Type B pancreatic cell (in vitro differentiated cells): Measurements from ENCODE around the gene NEK5. TPM values are rescaled to one million over a fixed set of nuclear protein-coding genes. Genes with fewer than 3 reads are reported as not detected.

ENCODE experiments used
- DNase-seq: peaks from one replicate; pipeline ENCODE4 v3.0.0; 2021; ENCODE audit warnings: mixed read lengths; ENCODE audit not compliant: unreplicated experiment; ENCODE audit errors: extremely low spot score
- H3K27ac Mint-ChIP-seq: 2 replicates; pipeline ENCODE4 v1.8.0; 2021; ENCODE audit warnings: mild to moderate bottlenecking, mixed read lengths
- H3K27me3 Mint-ChIP-seq: 2 replicates; pipeline ENCODE4 v1.8.0; 2021; ENCODE audit warnings: mixed read lengths
- H3K36me3 Mint-ChIP-seq: 2 replicates; pipeline ENCODE4 v1.8.0; 2021; ENCODE audit warnings: mixed read lengths
- H3K4me1 Mint-ChIP-seq: one replicate; pipeline ENCODE4 v1.8.0; 2021; ENCODE audit warnings: mixed read lengths; ENCODE audit not compliant: unreplicated experiment
- H3K4me3 Mint-ChIP-seq: 2 replicates; pipeline ENCODE4 v1.8.0; 2021; ENCODE audit warnings: mild to moderate bottlenecking, mixed read lengths
- H3K9me3 Mint-ChIP-seq: 2 replicates; pipeline ENCODE4 v1.8.0; 2021; ENCODE audit warnings: mixed read lengths
- total RNA-seq: library from RNA; stranded (reverse); gene quantifications from 2 replicates; pipeline ENCODE4 v1.2.1, GENCODE V29; 2021; ENCODE audit warnings: low replicate concordance
- TF ChIP-seq, protein P1 (sequence below): fragments of 200-600 bp; sonication (generic); conservative IDR thresholded peaks from 2 replicates; pipeline ENCODE4 v1.5.0; 2021; ENCODE audit warnings: antibody characterized with exemption, mild to moderate bottlenecking

NEK5 gene
- total RNA-seq, 1 donor from 2014 or later, result 5.2 TPM

DNA sequence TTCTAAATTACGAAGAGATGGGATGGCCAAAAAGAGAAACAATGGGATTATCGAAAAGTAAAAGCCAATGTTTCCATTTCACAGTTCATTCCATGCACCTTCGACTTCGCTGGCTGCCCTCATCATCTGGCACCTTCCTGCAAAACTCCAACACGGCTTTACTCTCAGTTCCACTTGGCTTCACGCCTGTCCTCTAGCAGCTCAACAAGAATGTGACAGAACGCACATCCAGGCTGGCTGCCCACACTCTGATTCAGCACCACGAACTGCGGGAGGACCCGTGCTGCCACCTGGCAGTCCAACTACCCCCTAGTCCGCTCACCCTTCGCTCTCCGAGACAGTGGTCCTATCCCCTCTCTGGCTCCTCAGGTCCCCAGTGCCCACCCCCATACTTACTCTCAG lies 129.4 kb downstream of the NEK5 start:
- Mint-ChIP-seq H3K4me3 (peak overlapping the region; percentile 50), H3K27me3 (no peaks in the 10 kb centered on the region), H3K4me1 (peaks cover 53% of the 10 kb centered on the region), H3K36me3 (no peaks in the 10 kb centered on the region), H3K9me3 (no peaks in the 10 kb centered on the region), H3K27ac (peak overlapping the region; percentile 73)
- TF ChIP-seq, protein P1, sequence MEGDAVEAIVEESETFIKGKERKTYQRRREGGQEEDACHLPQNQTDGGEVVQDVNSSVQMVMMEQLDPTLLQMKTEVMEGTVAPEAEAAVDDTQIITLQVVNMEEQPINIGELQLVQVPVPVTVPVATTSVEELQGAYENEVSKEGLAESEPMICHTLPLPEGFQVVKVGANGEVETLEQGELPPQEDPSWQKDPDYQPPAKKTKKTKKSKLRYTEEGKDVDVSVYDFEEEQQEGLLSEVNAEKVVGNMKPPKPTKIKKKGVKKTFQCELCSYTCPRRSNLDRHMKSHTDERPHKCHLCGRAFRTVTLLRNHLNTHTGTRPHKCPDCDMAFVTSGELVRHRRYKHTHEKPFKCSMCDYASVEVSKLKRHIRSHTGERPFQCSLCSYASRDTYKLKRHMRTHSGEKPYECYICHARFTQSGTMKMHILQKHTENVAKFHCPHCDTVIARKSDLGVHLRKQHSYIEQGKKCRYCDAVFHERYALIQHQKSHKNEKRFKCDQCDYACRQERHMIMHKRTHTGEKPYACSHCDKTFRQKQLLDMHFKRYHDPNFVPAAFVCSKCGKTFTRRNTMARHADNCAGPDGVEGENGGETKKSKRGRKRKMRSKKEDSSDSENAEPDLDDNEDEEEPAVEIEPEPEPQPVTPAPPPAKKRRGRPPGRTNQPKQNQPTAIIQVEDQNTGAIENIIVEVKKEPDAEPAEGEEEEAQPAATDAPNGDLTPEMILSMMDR, result no peak
- no peak for DNase-seq

DNA sequence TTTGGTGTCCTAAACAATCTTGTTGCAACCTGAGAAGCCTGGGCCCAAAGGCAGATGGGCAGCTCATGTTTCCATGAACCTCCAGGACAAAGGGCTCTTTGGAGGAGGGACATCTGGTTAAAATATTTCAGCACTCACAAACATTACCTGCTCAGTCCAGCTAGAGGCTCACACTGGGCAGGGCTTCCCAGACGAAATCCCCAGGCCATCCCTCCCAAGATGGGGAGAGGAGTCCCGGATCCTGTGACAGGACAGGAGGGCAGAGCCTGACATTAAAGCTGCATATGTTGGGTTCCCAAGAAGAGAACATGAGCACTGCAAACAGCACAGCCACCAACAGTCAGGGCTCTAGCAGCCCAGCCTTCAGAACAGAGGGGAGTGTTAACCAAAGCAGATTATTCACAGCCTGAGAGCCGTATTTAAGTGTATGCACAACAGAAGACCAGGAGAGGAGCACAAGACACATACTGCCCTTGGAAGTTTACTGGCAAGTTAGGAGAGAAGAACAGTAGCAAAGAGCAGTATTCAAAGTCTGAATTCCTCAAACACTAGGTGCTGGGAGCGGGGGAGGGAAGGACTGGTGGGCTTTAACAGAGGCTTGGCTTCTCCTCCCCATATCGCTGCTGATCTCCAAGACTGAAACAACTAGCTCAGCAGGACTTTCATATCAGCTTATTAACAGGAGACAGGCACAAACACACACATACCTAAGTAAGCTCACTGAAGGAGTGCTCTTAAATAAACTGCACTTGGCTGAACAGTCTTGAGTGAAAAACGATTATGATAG lies 130.0 kb downstream of the NEK5 start:
- H3K4me3 Mint-ChIP-seq, result peak overlapping the region; percentile 59
- no peaks in the 10 kb centered on the region for H3K36me3 Mint-ChIP-seq
- no peak for DNase-seq
- H3K27me3 Mint-ChIP-seq, result no peaks in the 10 kb centered on the region
- TF ChIP-seq, protein P1, result no peak
- peaks cover 51% of the 10 kb centered on the region for H3K4me1 Mint-ChIP-seq
- no peaks in the 10 kb centered on the region for H3K9me3 Mint-ChIP-seq
- H3K27ac Mint-ChIP-seq, result peak overlapping the region; percentile 77

DNA sequence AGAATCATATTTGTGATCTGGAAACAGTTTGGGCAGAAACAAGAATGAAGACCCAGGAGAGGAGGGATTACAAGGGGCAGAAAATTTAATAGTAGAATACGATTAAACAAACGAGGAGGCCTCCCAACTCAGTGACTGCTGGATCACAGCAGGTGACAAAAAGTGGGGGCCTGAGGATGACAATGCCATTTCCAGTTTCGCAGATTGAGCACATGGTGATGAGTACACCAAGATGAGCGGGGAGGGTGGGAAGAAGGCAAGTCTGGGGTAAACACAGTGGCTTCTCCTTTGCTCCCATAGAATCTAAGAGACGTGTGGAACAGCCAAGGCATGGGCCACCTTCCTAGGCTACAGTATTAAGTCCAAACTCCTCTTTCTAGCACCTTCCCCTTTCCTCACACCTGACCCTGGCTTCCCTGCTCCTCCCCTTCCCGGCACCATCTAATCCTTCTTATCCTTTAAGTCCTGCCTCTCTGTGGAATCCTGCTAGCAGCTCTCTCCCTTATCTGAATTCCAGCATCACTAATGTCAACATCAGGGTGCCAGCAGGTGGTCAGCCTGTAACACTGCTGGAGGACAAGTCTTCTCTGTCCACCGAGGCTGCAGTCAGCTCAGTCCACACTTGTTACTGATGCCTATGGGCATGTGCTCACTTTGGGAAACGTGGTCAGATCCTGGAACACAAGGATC lies 131.1 kb downstream of the NEK5 start:
- Mint-ChIP-seq H3K4me1 (peaks cover 47% of the 10 kb centered on the region), H3K9me3 (no peaks in the 10 kb centered on the region), H3K27ac (no peak overlapping the region), H3K27me3 (no peaks in the 10 kb centered on the region), H3K36me3 (no peaks in the 10 kb centered on the region), H3K4me3 (no peak overlapping the region)
- TF ChIP-seq, protein P1, result no peak
- no peak for DNase-seq

DNA sequence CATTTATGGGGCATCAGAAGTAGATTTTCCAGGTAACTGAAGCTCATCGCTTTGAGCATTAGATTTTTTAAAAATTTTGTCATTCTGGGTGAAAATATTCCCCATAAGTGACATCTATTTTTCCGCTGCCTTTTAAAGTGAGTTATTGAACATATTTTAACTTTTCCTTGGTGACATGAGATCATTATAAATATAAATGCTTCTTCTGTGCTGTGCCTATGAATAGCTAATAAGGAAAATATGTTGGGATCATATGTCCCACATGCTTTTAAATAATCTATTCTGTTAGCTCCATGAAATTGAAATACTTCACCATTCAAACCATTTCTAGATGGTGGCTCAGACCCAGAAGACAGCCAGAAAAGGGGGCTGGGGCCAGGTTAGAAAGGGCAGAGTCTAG lies 131.7 kb downstream of the NEK5 start:
- Mint-ChIP-seq H3K27me3 (no peaks in the 10 kb centered on the region), H3K4me3 (no peak overlapping the region), H3K27ac (no peak overlapping the region), H3K4me1 (peaks cover 47% of the 10 kb centered on the region), H3K9me3 (no peaks in the 10 kb centered on the region), H3K36me3 (no peaks in the 10 kb centered on the region)
- TF ChIP-seq, protein P1, result no peak
- DNase-seq, result no peak

DNA sequence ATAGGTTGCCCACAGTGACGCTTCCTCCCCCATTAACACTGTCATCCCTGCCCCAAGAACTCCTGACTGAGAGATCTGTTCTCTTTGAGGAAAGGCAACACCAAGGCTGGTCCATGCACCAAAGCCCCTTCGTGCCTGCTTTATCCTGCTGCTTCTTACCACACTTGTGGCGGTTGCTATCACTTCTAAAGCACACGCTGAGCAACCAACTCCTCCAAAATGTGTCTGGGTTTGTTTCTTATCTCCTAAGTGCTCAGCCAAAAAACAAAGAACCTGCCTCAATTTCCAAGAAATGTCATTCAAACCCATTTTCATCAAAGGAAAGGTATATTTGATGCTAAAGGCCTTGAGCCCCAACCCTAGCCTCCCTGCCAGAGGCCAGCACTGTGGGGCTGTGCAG lies 132.2 kb downstream of the NEK5 start:
- no peak for DNase-seq
- Mint-ChIP-seq H3K9me3 (no peaks in the 10 kb centered on the region), H3K27ac (no peak overlapping the region), H3K4me3 (no peak overlapping the region), H3K4me1 (peaks cover 47% of the 10 kb centered on the region), H3K27me3 (no peaks in the 10 kb centered on the region), H3K36me3 (no peaks in the 10 kb centered on the region)
- TF ChIP-seq, protein P1, result no peak
